Tibial artery (tissue), 4 donors: Measurements from ENCODE around the gene GPR32.

Experiments used
- DNase-seq, 2 donors: peaks; one replicate each; pipeline ENCODE4 v3.0.0-alpha.2; 2019
- H3K27ac ChIP-seq, 2 donors: fragments of 200-600 bp; sonication (generic) in 1 of 2; 1 replicate in 1 of 2; 2 replicates in 1 of 2; pipeline ENCODE4 v1.5.1; 2018 to 2019; ENCODE audit warnings: mild to moderate bottlenecking in 1 of 2
- H3K27me3 ChIP-seq, 2 donors: fragments of 200-600 bp; sonication (generic) in 1 of 2; one replicate each; pipeline versions ENCODE4 v1.5.1 to v1.6.0; 2016 to 2019
- H3K36me3 ChIP-seq, 3 donors: fragments of 200-600 bp; sonication (generic) in 2 of 3; one replicate each; pipeline ENCODE4 v1.5.1; 2016 to 2019; ENCODE audit warnings: mild to moderate bottlenecking in 2 of 3
- H3K4me1 ChIP-seq, 4 donors: fragments of 200-600 bp; sonication (generic) in 2 of 4; 1 replicate in 3 of 4; 2 replicates in 1 of 4; pipeline ENCODE4 v1.5.1; 2016 to 2019
- H3K4me3 ChIP-seq, 2 donors: fragments of 200-600 bp; sonication (generic) in 1 of 2; 1 replicate in 1 of 2; 2 replicates in 1 of 2; pipeline ENCODE4 v1.5.1; 2018 to 2019; ENCODE audit warnings: mild to moderate bottlenecking in 2 of 2
- H3K9me3 ChIP-seq, 3 donors: fragments of 200-600 bp; sonication (generic) in 1 of 3; one replicate each; pipeline ENCODE4 v1.5.1; 2016 to 2019
- intact Hi-C: fragments of 100-400 bp; cut with DNase I; formaldehyde crosslinking; loops from one replicate; pipeline ENCODE4 v1.15.0; 2023; ENCODE audit warnings: low total_unique reads
- TF ChIP-seq, protein P1 (sequence below), 2 experiments: fragments of 200-600 bp in 1 of 2; fragments of 450-650 bp in 1 of 2; IDR thresholded peaks; one replicate each; pipeline ENCODE4 v1.5.1; 2017 to 2019; ENCODE audit warnings: antibody characterized with exemption in 2 of 2, mild to moderate bottlenecking in 1 of 2, moderate library complexity in 1 of 2

Gene GPR32

DNA sequence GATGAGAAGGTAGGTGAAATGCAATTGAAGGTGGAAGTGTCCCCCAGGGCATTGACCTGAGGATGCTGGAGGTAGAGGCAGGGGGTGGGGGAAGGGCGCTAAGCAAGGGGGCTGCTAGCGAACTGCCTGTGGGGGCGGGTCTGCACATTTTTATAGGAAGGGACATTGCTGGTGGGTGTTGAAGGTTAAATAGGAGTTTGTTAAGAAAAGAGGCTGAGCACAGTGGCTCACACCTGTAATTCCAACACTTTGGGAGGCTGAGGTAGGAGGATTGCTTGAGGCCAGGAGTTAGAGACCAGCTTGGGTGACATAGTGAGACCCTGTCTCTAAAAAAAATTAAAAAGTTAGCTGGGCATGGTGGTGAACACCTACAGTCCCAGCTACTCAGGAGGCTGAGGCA lies 14.4 kb downstream of the GPR32 start:
- H3K9me3 ChIP-seq: no peaks in the 10 kb centered on the region
- TF ChIP-seq, protein P1, sequence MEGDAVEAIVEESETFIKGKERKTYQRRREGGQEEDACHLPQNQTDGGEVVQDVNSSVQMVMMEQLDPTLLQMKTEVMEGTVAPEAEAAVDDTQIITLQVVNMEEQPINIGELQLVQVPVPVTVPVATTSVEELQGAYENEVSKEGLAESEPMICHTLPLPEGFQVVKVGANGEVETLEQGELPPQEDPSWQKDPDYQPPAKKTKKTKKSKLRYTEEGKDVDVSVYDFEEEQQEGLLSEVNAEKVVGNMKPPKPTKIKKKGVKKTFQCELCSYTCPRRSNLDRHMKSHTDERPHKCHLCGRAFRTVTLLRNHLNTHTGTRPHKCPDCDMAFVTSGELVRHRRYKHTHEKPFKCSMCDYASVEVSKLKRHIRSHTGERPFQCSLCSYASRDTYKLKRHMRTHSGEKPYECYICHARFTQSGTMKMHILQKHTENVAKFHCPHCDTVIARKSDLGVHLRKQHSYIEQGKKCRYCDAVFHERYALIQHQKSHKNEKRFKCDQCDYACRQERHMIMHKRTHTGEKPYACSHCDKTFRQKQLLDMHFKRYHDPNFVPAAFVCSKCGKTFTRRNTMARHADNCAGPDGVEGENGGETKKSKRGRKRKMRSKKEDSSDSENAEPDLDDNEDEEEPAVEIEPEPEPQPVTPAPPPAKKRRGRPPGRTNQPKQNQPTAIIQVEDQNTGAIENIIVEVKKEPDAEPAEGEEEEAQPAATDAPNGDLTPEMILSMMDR (IDR thresholded peaks at IDR 0.05): no peak
- H3K36me3 ChIP-seq: no peaks in the 10 kb centered on the region
- no peaks in the 10 kb centered on the region for H3K4me1 ChIP-seq
- no peak for DNase-seq
- intact Hi-C loops: loop anchor here (5.0 to 10.0 kb wide), 2 partner anchors 250 to 422 kb away; no protein-coding TSS in a partner anchor
- H3K4me3 ChIP-seq: no peak overlapping the region
- H3K27ac ChIP-seq: no peak overlapping the region
- H3K27me3 ChIP-seq: peaks cover 0 to 36% of the 10 kb centered on the region in 2 donors

DNA sequence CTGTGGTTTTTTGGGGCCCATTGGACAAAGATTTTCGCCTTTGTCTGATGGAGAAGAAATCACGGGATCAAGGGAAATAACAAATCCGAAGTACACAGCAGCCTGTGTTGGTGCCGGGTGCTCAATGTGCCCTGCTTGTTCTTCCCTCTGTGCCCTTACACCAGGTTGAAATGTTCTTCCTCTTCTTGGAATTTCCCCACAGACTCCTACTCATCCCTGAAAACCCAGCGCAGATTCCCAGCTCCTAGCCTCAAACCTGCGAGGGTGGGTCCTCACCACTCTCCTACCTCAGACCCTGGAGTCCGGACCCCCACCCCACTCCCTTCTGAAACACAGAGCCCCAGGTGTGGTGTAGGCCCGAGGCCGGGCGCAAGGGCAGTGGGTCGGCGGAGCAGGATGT lies 15.1 kb downstream of the GPR32 start:
- H3K4me3 ChIP-seq: no peak overlapping the region
- TF ChIP-seq, protein P1 (IDR thresholded peaks at IDR 0.05): no peak
- no peak for DNase-seq
- H3K9me3 ChIP-seq: no peaks in the 10 kb centered on the region
- intact Hi-C loops: loop anchor here (10.0 kb wide), 1 partner anchor 251 kb away; no protein-coding TSS in a partner anchor
- no peaks in the 10 kb centered on the region for H3K36me3 ChIP-seq
- H3K27me3 ChIP-seq: peaks cover 0 to 33% of the 10 kb centered on the region in 2 donors
- H3K4me1 ChIP-seq: no peaks in the 10 kb centered on the region
- no peak overlapping the region for H3K27ac ChIP-seq

DNA sequence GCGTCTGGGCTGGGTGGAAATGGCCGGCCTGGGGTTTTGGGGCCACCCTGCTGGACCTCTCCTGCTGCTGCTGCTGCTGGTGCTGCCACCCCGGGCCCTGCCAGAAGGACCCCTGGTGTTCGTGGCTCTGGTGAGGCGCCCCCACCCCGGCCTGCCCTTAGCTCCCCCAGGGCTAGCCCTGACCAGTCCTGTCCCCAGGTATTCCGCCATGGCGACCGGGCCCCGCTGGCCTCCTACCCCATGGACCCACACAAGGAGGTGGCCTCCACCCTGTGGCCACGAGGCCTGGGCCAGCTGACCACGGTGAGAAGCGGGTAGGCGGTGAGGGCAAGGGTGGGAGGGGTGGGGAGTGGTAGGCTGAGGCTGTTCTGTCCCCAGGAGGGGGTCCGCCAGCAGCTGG lies 20.1 kb downstream of the GPR32 start, which contains the start of gene ACP4:
ACP4 (plus strand) TSS at position 20 of the 400 bp plus-strand sequence; CDS start at position 20, 0 bp downstream.
- H3K27me3 ChIP-seq: peaks cover 0 to 15% of the 10 kb centered on the region in 2 donors
- peaks cover 0 to 6% (median 0%) of the 10 kb centered on the region in 4 donors for H3K4me1 ChIP-seq
- TF ChIP-seq, protein P1 (IDR thresholded peaks at IDR 0.05): no peak
- H3K27ac ChIP-seq: no peak within 1 kb of the TSS
- intact Hi-C loops: no loop called here
- no peaks in the 10 kb centered on the region for H3K9me3 ChIP-seq
- peaks cover 0 to 4% (median 0%) of the 10 kb centered on the region in 3 donors for H3K36me3 ChIP-seq
- H3K4me3 ChIP-seq: no peak within 1 kb of the TSS
- no peak for DNase-seq

DNA sequence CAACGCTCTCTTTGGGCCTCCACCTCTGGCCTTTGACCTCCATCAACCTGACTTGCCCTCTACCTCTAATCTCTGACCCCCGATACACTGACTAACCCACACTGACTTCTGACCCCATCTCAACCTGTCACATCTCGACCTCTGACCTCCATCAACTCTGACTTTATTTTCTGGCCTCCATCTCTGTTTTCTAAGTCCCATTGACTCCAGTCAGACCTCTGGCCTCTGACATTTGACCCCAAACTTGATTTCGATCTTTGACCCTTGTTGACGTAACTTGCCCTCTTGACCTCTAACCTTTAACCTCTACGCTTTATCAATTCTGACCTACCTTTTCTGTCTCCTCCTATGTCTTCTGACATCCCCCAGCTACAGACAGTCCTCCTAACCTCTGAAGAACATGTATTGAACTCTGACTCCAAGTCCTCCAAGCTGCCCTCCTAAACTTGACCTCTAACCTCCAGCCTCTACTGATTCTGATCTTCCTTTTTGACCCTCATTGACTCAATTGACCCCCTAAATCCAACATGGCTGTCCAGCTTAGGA lies 20.7 kb downstream of the GPR32 start:
- H3K27me3 ChIP-seq: peaks cover 0 to 15% of the 10 kb centered on the region in 2 donors
- H3K36me3 ChIP-seq: peaks cover 0 to 9% (median 0%) of the 10 kb centered on the region in 3 donors
- DNase-seq: no peak
- no peaks in the 10 kb centered on the region for H3K9me3 ChIP-seq
- H3K4me1 ChIP-seq: peaks cover 0 to 6% (median 0%) of the 10 kb centered on the region in 4 donors
- no peak overlapping the region for H3K27ac ChIP-seq
- H3K4me3 ChIP-seq: no peak overlapping the region
- TF ChIP-seq, protein P1 (IDR thresholded peaks at IDR 0.05): no peak
- intact Hi-C loops: no loop called here

DNA sequence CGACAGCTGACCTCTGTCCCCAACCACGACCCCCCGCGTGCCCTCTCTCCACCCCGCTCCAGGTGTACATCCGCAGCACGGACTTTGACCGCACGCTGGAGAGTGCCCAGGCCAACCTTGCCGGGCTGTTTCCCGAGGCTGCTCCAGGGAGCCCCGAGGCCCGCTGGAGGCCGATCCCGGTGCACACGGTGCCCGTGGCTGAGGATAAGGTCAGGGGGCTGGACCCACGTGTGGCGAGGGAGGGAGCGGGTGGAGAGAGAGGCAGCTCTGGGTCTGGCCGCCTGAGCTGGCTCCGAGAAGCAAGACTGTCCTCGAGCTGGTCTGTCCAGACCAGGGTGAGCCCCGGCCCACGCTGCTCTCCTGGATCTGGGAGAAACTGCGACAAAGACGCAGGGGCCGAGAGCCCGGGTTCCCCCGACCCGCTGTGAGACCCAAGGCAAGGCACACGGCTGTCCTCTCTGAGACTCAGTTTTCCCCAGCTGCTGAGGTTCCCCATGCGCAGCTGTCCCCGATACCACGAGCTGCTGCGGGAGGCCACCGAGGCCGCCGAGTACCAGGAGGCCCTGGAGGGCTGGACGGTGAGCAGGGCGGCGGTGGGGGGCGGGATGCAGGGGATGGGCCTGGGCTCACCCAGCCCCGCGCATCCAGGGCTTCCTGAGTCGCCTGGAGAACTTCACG lies 21.5 kb downstream of the GPR32 start:
- no peak overlapping the region for H3K4me3 ChIP-seq
- peaks cover 0 to 6% (median 0%) of the 10 kb centered on the region in 4 donors for H3K4me1 ChIP-seq
- H3K36me3 ChIP-seq: peaks cover under 1 to 16% (median 2%) of the 10 kb centered on the region in 3 donors
- DNase-seq: no peak
- TF ChIP-seq, protein P1 (IDR thresholded peaks at IDR 0.05): no peak
- H3K27ac ChIP-seq: no peak overlapping the region
- peaks cover 0 to 15% of the 10 kb centered on the region in 2 donors for H3K27me3 ChIP-seq
- intact Hi-C loops: no loop called here
- H3K9me3 ChIP-seq: no peaks in the 10 kb centered on the region
